H9 (cell line): ENCODE results near the gene WNT4. TPM values are rescaled to one million over a fixed set of nuclear protein-coding genes. Genes with fewer than 3 reads are reported as not detected.

Source experiments
- DNase-seq: peaks from one replicate; pipeline ENCODE4 v3.0.0-alpha.2; 2017
- H2AFZ ChIP-seq: one replicate; pipeline ENCODE4 v1.6.1; 2013; ENCODE audit warnings: mild to moderate bottlenecking, low read length, control low read depth, moderate library complexity
- H2AK5ac ChIP-seq: 2 replicates; pipeline ENCODE4 v1.6.1; 2013; ENCODE audit warnings: low read length, control low read depth, mixed read lengths; ENCODE audit not compliant: insufficient read length
- H2BK120ac ChIP-seq: one replicate; pipeline ENCODE4 v1.6.1; 2013; ENCODE audit warnings: low read depth, mild to moderate bottlenecking, low read length, control low read depth, inconsistent platforms; ENCODE audit not compliant: poor library complexity, severe bottlenecking
- H2BK12ac ChIP-seq: 2 replicates; pipeline ENCODE4 v1.6.1; 2013; ENCODE audit warnings: low read length, control low read depth, mixed read lengths, low read depth; ENCODE audit not compliant: insufficient read length
- H2BK15ac ChIP-seq: 2 replicates; pipeline ENCODE4 v1.6.1; 2013; ENCODE audit warnings: low read depth, low read length, control low read depth
- H2BK20ac ChIP-seq: one replicate; pipeline ENCODE4 v1.6.1; 2013; ENCODE audit warnings: low read depth, mild to moderate bottlenecking, low read length, control low read depth, inconsistent platforms; ENCODE audit not compliant: poor library complexity, severe bottlenecking
- H2BK5ac ChIP-seq: 2 replicates; pipeline ENCODE4 v1.6.1; 2013; ENCODE audit warnings: low read length, control low read depth, mixed read lengths; ENCODE audit not compliant: insufficient read length
- H3K14ac ChIP-seq: 2 replicates; pipeline ENCODE4 v1.6.1; 2013; ENCODE audit warnings: low read length, control low read depth; ENCODE audit not compliant: insufficient read depth
- H3K18ac ChIP-seq: 2 replicates; pipeline ENCODE4 v1.6.1; 2013; ENCODE audit warnings: low read depth, mild to moderate bottlenecking, mixed read lengths, low read length, control low read depth; ENCODE audit not compliant: insufficient read length
- H3K23ac ChIP-seq: 2 replicates; pipeline ENCODE4 v1.6.1; 2013; ENCODE audit warnings: low read length, control low read depth, mixed read lengths, low read depth; ENCODE audit not compliant: insufficient read length
- H3K23me2 ChIP-seq: 2 replicates; pipeline ENCODE4 v1.6.1; 2013; ENCODE audit warnings: low read depth, mild to moderate bottlenecking, mixed read lengths, low read length, control low read depth; ENCODE audit not compliant: insufficient read length, poor library complexity, severe bottlenecking
- H3K27ac ChIP-seq: 2 replicates; pipeline ENCODE4 v1.5.1; 2013; ENCODE audit warnings: low read length, control low read depth, mixed read lengths, low read depth; ENCODE audit not compliant: insufficient read length
- H3K27me3 ChIP-seq: 2 replicates; pipeline ENCODE4 v1.6.1; 2013; ENCODE audit warnings: low read length, control low read depth, inconsistent platforms; ENCODE audit not compliant: insufficient read depth
- H3K4ac ChIP-seq: 2 replicates; pipeline ENCODE4 v1.6.1; 2013; ENCODE audit warnings: low read depth, mild to moderate bottlenecking, control low read depth, inconsistent platforms, low read length, moderate library complexity
- H3K4me1 ChIP-seq: 2 replicates; pipeline ENCODE4 v1.6.1; 2013; ENCODE audit warnings: low read length, control low read depth, inconsistent platforms; ENCODE audit not compliant: insufficient read depth
- H3K4me2 ChIP-seq: 2 replicates; pipeline ENCODE4 v1.6.1; 2013; ENCODE audit warnings: low read length, control low read depth, mixed read lengths; ENCODE audit not compliant: insufficient read length, insufficient read depth
- H3K56ac ChIP-seq: 2 replicates; pipeline ENCODE4 v1.6.1; 2013; ENCODE audit warnings: low read depth, mild to moderate bottlenecking, mixed read lengths, low read length, control low read depth; ENCODE audit not compliant: insufficient read length
- H3K79me1 ChIP-seq: 2 replicates; pipeline ENCODE4 v1.6.1; 2013; ENCODE audit warnings: low read depth, mild to moderate bottlenecking, moderate library complexity, low read length, control low read depth, inconsistent platforms; ENCODE audit not compliant: insufficient read depth, poor library complexity, severe bottlenecking
- H3K79me2 ChIP-seq: 2 replicates; pipeline ENCODE4 v1.6.1; 2013; ENCODE audit warnings: low read length, control low read depth, inconsistent platforms; ENCODE audit not compliant: insufficient read depth
- H3K9ac ChIP-seq: 2 replicates; pipeline ENCODE4 v1.6.1; 2013; ENCODE audit warnings: low read length, control low read depth, mixed read lengths; ENCODE audit not compliant: insufficient read length; ENCODE audit errors: extremely low read depth
- H3K9me3 ChIP-seq: one replicate; pipeline ENCODE4 v1.6.1; 2013; ENCODE audit warnings: low read depth, low read length, inconsistent platforms; ENCODE audit not compliant: control insufficient read depth
- H3T11ph ChIP-seq: one replicate; pipeline ENCODE4 v1.6.1; 2013; ENCODE audit warnings: mild to moderate bottlenecking, low read length, control low read depth, inconsistent platforms
- H4K20me1 ChIP-seq: one replicate; pipeline ENCODE4 v1.6.1; 2013; ENCODE audit not compliant: control insufficient read depth, insufficient read length, insufficient read depth
- H4K5ac ChIP-seq: 2 replicates; pipeline ENCODE4 v1.6.1; 2013; ENCODE audit warnings: low read depth, mild to moderate bottlenecking, mixed read lengths, low read length, control low read depth; ENCODE audit not compliant: insufficient read length
- H4K8ac ChIP-seq: replicated peaks from 2 replicates; pipeline ENCODE4 v1.6.1; 2013; ENCODE audit warnings: low read length, control low read depth, mixed read lengths, low read depth; ENCODE audit not compliant: insufficient read length
- H4K91ac ChIP-seq: 2 replicates; pipeline ENCODE4 v1.6.1; 2013; ENCODE audit warnings: low read depth, mild to moderate bottlenecking, moderate library complexity, mixed read lengths, low read length, control low read depth; ENCODE audit not compliant: insufficient read length
- H3K27ac Mint-ChIP-seq, 3 experiments: 2 replicates in 2 of 3; 3 replicates in 1 of 3; pipeline ENCODE4 v1.8.0; 2020 to 2021; ENCODE audit warnings: mixed read lengths in 3 of 3, mild to moderate bottlenecking in 1 of 3, moderate library complexity in 1 of 3
- H3K27me3 Mint-ChIP-seq: 2 replicates; pipeline ENCODE4 v1.8.0; 2021; ENCODE audit warnings: low read depth, mild to moderate bottlenecking, moderate library complexity, mixed read lengths
- H3K36me3 Mint-ChIP-seq, 3 experiments: 2 replicates in 2 of 3; 3 replicates in 1 of 3; pipeline ENCODE4 v1.8.0; 2020 to 2021; ENCODE audit warnings: low read depth in 3 of 3, mixed read lengths in 3 of 3; ENCODE audit not compliant: insufficient read depth in 1 of 3
- H3K4me1 Mint-ChIP-seq, 2 experiments: 2 replicates each; pipeline ENCODE4 v1.8.0; 2020; ENCODE audit warnings: mixed read lengths in 2 of 2
- H3K4me3 Mint-ChIP-seq, 2 experiments: 2 replicates in 1 of 2; 3 replicates in 1 of 2; pipeline ENCODE4 v1.8.0; 2020 to 2021; ENCODE audit warnings: mild to moderate bottlenecking in 2 of 2, mixed read lengths in 2 of 2, moderate library complexity in 1 of 2
- H3K9me3 Mint-ChIP-seq, 2 experiments: 2 replicates in 1 of 2; 3 replicates in 1 of 2; pipeline ENCODE4 v1.8.0; 2020; ENCODE audit warnings: mild to moderate bottlenecking in 2 of 2, mixed read lengths in 2 of 2, moderate library complexity in 1 of 2
- CTCF ChIP-seq: fragments of 200-600 bp; sonication (generic); conservative IDR thresholded peaks from 3 replicates; pipeline ENCODE4 v1.8.0; 2021; ENCODE audit warnings: antibody characterized with exemption, mild to moderate bottlenecking
- WGBS: extraction: QIAGEN DNeasy Blood & Tissue Kit; methylation state at CpG from one replicate; pipeline ENCODE4 v1.1.7; 2013; ENCODE audit warnings: missing lambda C conversion rate, low lambda C conversion rate, mixed read lengths; ENCODE audit not compliant: insufficient read length; ENCODE audit errors: extremely low coverage; 5-methylcytosine and 5-hydroxymethylcytosine counted together
- total RNA-seq: library from RNA; stranded (reverse); gene quantifications from 2 replicates; pipeline ENCODE4 v1.2.1, GENCODE V29; 2021

WNT4 gene
- total RNA-seq, 1 experiment from 2014 or later, result 1.4 TPM

DNA sequence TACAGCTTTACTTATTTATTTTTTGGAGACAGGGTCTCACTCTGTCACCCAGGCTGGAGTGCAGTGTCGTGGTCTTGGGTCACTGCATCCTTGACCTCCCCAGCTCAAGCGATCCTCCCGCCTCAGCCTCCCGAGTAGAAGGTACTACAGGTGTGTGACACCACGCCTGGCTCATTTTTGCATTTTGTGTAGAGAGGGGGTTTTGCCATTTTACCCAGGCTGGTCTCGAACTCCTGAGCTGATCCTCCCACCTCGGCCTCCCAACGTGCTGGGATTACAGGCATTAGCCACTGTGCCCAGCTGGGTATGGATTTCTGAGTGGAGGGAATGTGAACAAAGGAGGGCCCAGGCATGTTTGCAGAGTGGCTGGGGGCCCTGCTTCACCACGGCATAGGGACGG is 44.1 kb downstream of the WNT4 start:
- Histone ChIP-seq H4K20me1 (no peaks in the 10 kb centered on the region), H2BK15ac (no peak overlapping the region), H3K27me3 (no peaks in the 10 kb centered on the region), H3K18ac (no peak overlapping the region), H3K23me2 (no peaks in the 10 kb centered on the region), H4K91ac (no peak overlapping the region), H2AK5ac (no peak overlapping the region), H2BK5ac (no peak overlapping the region), H3T11ph (no peak overlapping the region), H3K23ac (no peak overlapping the region), H3K56ac (no peak overlapping the region), H2AFZ (no peak overlapping the region), H3K9me3 (no peaks in the 10 kb centered on the region), H3K4ac (no peak overlapping the region), H3K4me2 (no peak overlapping the region), H3K4me1 (no peaks in the 10 kb centered on the region), H2BK12ac (no peak overlapping the region), H4K5ac (no peak overlapping the region), H3K14ac (no peak overlapping the region), H2BK120ac (no peak overlapping the region), H3K79me2 (peaks cover 1% of the 10 kb centered on the region; the same call in 1 of the 2 replicates), H3K27ac (no peak overlapping the region), H2BK20ac (no peak overlapping the region), H3K9ac (no peak overlapping the region), H3K79me1 (no peaks in the 10 kb centered on the region), H4K8ac (no peak overlapping the region)
- Mint-ChIP-seq H3K27ac (no peak overlapping the region), H3K27me3 (no peaks in the 10 kb centered on the region), H3K9me3 (no peaks in the 10 kb centered on the region), H3K36me3 (peaks cover 0 to 46% (median 24%) of the 10 kb centered on the region in 3 experiments; a peak in 5 of 7 replicates), H3K4me3 (no peak overlapping the region), H3K4me1 (no peaks in the 10 kb centered on the region; a peak in 1 of 4 replicates)
- DNase-seq, result no peak
- no peak for TF ChIP-seq CTCF
- no CpG with 5 or more reads among the region's 10 CpGs for WGBS
